Vagina (tissue), 2 donors: ENCODE results near the gene APC. TPM values are rescaled to one million over a fixed set of nuclear protein-coding genes. Genes with fewer than 3 reads are reported as not detected.

Experiments used
- DNase-seq, 2 donors: peaks; one replicate each; pipeline ENCODE4 v3.0.0-alpha.2; 2017; ENCODE audit errors: extremely low spot score in 2 of 2
- H3K27ac ChIP-seq: fragments of 200-600 bp; sonication (generic); one replicate; pipeline ENCODE4 v1.5.1; 2019
- H3K27me3 ChIP-seq: fragments of 200-600 bp; sonication (generic); one replicate; pipeline ENCODE4 v1.5.1; 2019
- H3K36me3 ChIP-seq, 2 donors: fragments of 200-600 bp; sonication (generic); one replicate each; pipeline ENCODE4 v1.5.1; 2017 to 2019
- H3K4me1 ChIP-seq: fragments of 200-600 bp; sonication (generic); one replicate; pipeline ENCODE4 v1.5.1; 2019
- H3K4me3 ChIP-seq, 2 donors: fragments of 200-600 bp; sonication (generic); 1 replicate in 1 of 2; 2 replicates in 1 of 2; pipeline ENCODE4 v1.5.1; 2016 to 2019
- H3K9me3 ChIP-seq: fragments of 200-600 bp; sonication (generic); one replicate; pipeline ENCODE4 v1.5.1; 2019
- CTCF ChIP-seq, 3 experiments: fragments of 450-650 bp in 2 of 3; fragments of 200-600 bp in 1 of 3; sonication (generic) in 1 of 3; IDR thresholded peaks; one replicate each; pipeline ENCODE4 v1.5.1; 2017 to 2019; ENCODE audit warnings: antibody characterized with exemption in 3 of 3, mild to moderate bottlenecking in 2 of 3, moderate library complexity in 2 of 3
- POLR2A ChIP-seq, 2 donors: fragments of 450-650 bp; IDR thresholded peaks; one replicate each; pipeline ENCODE4 v1.6.1; 2017; ENCODE audit warnings: antibody characterized with exemption in 2 of 2, mild to moderate bottlenecking in 2 of 2, moderate library complexity in 2 of 2
- POLR2AphosphoS5 ChIP-seq, 2 donors: sonication (generic); formaldehyde crosslinking; IDR thresholded peaks; one replicate each; pipeline ENCODE4 v1.9.0; 2017; ENCODE audit warnings: antibody characterized with exemption in 2 of 2, mild to moderate bottlenecking in 2 of 2, low read depth in 1 of 2; ENCODE audit not compliant: insufficient read depth in 1 of 2
- intact Hi-C: fragments of 100-400 bp; cut with DNase I; formaldehyde crosslinking; loops from one replicate; pipeline ENCODE4 v1.15.1; 2023
- total RNA-seq: library from RNA; depleted of rRNA; stranded (reverse); fragments of >200 nt; gene quantifications from one replicate; pipeline ENCODE4 v1.2.3, GENCODE V29; 2016

APC gene
- total RNA-seq, 1 donor from 2014 or later, result 92.8 TPM

- H3K4me1 ChIP-seq, result peaks cover 17% of the 10 kb centered on the region
- intact Hi-C loops, result no loop called here
- H3K27me3 ChIP-seq, result no peaks in the 10 kb centered on the region
- no peak for DNase-seq
- H3K4me3 ChIP-seq, result no peak overlapping the region
- TF ChIP-seq POLR2A (IDR thresholded peaks at IDR 0.05) (no peak), POLR2AphosphoS5 (IDR thresholded peaks at IDR 0.05; ENCODE audit: insufficient read depth in 1 of 2, low read depth in 1 of 2) (no peak), CTCF (IDR thresholded peaks at IDR 0.05) (no peak)
- no peaks in the 10 kb centered on the region for H3K9me3 ChIP-seq
- peaks cover 0 to 20% of the 10 kb centered on the region in 2 donors for H3K36me3 ChIP-seq
- no peak overlapping the region for H3K27ac ChIP-seq
Observed at GRCh38 chr5:112878101-112878500, 140.4 kb downstream of the APC start.

GRCh38 chr5:112878760-112879159 is 141.1 kb downstream of the APC start:
- Histone ChIP-seq H3K27me3 (no peaks in the 10 kb centered on the region), H3K36me3 (peaks cover 0 to 22% of the 10 kb centered on the region in 2 donors), H3K27ac (no peak overlapping the region), H3K9me3 (no peaks in the 10 kb centered on the region), H3K4me1 (peaks cover 17% of the 10 kb centered on the region), H3K4me3 (no peak overlapping the region)
- intact Hi-C loops, result no loop called here
- DNase-seq, result no peak
- TF ChIP-seq POLR2AphosphoS5 (IDR thresholded peaks at IDR 0.05; ENCODE audit: insufficient read depth in 1 of 2, low read depth in 1 of 2) (no peak), CTCF (IDR thresholded peaks at IDR 0.05) (no peak), POLR2A (IDR thresholded peaks at IDR 0.05) (no peak)

GRCh38 chr5:112880219-112880964 is 142.7 kb downstream of the APC start:
- H3K36me3 ChIP-seq, result peaks cover 0 to 38% of the 10 kb centered on the region in 2 donors
- no peak for DNase-seq

GRCh38 chr5:112883192-112883591 is 145.5 kb downstream of the APC start:
- intact Hi-C loops, result no loop called here
- DNase-seq, result no peak
- Histone ChIP-seq H3K9me3 (no peaks in the 10 kb centered on the region), H3K27ac (no peak overlapping the region), H3K4me3 (no peak overlapping the region), H3K4me1 (peaks cover 17% of the 10 kb centered on the region), H3K36me3 (peaks cover 0 to 51% of the 10 kb centered on the region in 2 donors), H3K27me3 (no peaks in the 10 kb centered on the region)
- TF ChIP-seq CTCF (IDR thresholded peaks at IDR 0.05), result no peak
- no peak for TF ChIP-seq POLR2A (IDR thresholded peaks at IDR 0.05)
- no peak for TF ChIP-seq POLR2AphosphoS5 (IDR thresholded peaks at IDR 0.05; ENCODE audit: insufficient read depth in 1 of 2, low read depth in 1 of 2)

More at GRCh38 chr5:112880219-112880964, 142.7 kb downstream of the APC start:
- Histone ChIP-seq H3K4me1 (peaks cover 17% of the 10 kb centered on the region), H3K27me3 (no peaks in the 10 kb centered on the region), H3K27ac (no peak overlapping the region), H3K9me3 (no peaks in the 10 kb centered on the region), H3K4me3 (no peak overlapping the region)
- TF ChIP-seq CTCF (IDR thresholded peaks at IDR 0.05) (no peak), POLR2A (IDR thresholded peaks at IDR 0.05) (no peak), POLR2AphosphoS5 (IDR thresholded peaks at IDR 0.05; ENCODE audit: insufficient read depth in 1 of 2, low read depth in 1 of 2) (no peak)
- intact Hi-C loops, result no loop called here

GRCh38 chr5:112885001-112885400 is 147.3 kb downstream of the APC start:
- H3K36me3 ChIP-seq, result peaks cover 0 to 45% of the 10 kb centered on the region in 2 donors
- no peaks in the 10 kb centered on the region for H3K27me3 ChIP-seq
- H3K9me3 ChIP-seq, result no peaks in the 10 kb centered on the region
- TF ChIP-seq POLR2AphosphoS5 (IDR thresholded peaks at IDR 0.05; ENCODE audit: insufficient read depth in 1 of 2, low read depth in 1 of 2) (no peak), POLR2A (IDR thresholded peaks at IDR 0.05) (no peak), CTCF (IDR thresholded peaks at IDR 0.05) (no peak)
- no peak for DNase-seq
- intact Hi-C loops, result no loop called here
- peaks cover 4% of the 10 kb centered on the region for H3K4me1 ChIP-seq
- H3K4me3 ChIP-seq, result no peak overlapping the region
- no peak overlapping the region for H3K27ac ChIP-seq
